ENCODE data around the gene VIPR2.
"Not testable (repeated sequence)": the region's sequence is repeated elsewhere in the genome, so short reads cannot be mapped to it uniquely, and the experiment has no call there.

Gene VIPR2

DNA sequence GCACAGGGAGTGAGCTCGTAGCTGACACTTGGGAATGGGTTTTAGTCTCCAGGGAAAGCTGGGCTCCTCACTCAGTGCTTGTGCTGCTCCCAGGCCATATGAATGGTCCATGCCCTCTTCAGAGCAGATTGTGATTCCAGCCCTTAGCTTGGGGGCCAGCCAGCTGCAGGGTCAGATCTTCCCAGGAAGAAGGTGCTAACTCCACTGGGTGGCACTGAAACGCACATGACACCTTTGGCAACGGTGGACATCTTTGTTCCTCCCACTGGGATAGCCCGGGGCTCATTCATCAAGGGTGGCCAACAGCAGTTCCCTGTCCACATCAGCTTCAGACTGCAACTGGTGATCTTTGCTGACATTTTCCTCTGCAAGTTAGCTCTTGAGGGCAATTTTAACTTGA, 159.1 kb downstream of the VIPR2 start:
- WGBS (ENCODE audit: insufficient coverage) = 93% methylated on average over 3 of the region's 4 CpGs
- Histone ChIP-seq H3K27ac (ENCODE audit: insufficient read depth in 1 of 2, low read depth in 1 of 2, low read length in 2 of 2, poor library complexity in 1 of 2, severe bottlenecking in 2 of 2) (no peak overlapping the region), H3K9me3 (ENCODE audit: control extremely low read depth in 1 of 5, control insufficient read depth in 4 of 5, insufficient read depth in 2 of 5, low read depth in 1 of 5, low read length in 4 of 5) (peaks cover 2 to 51% (median 28%) of the 10 kb centered on the region in 5 experiments), H3K4me3 (ENCODE audit: control insufficient read depth in 1 of 7, extremely low read depth in 1 of 7, insufficient read depth in 4 of 7, low read depth in 2 of 7, low read length in 6 of 7) (no peak overlapping the region), H3K4me1 (ENCODE audit: control extremely low read depth in 1 of 4, control insufficient read depth in 4 of 4, insufficient read depth in 4 of 4, low read length in 3 of 4) (no peaks in the 10 kb centered on the region), H3K27me3 (replicated peaks in 2 of 5; ENCODE audit: control insufficient read depth in 4 of 5, insufficient read depth in 5 of 5, low read length in 4 of 5) (peaks cover 0 to 16% (median 3%) of the 10 kb centered on the region in 5 experiments), H3K36me3 (ENCODE audit: control insufficient read depth in 4 of 4, insufficient read depth in 4 of 4, low read length in 3 of 4) (no peaks in the 10 kb centered on the region)
- ChIA-PET CTCF (interaction anchor here (1.9 kb wide), 1 partner anchor 9 kb away, joined by 5 read pairs; no protein-coding TSS in a partner anchor), POLR2A (no interaction called here)
- no peak for DNase-seq

DNA sequence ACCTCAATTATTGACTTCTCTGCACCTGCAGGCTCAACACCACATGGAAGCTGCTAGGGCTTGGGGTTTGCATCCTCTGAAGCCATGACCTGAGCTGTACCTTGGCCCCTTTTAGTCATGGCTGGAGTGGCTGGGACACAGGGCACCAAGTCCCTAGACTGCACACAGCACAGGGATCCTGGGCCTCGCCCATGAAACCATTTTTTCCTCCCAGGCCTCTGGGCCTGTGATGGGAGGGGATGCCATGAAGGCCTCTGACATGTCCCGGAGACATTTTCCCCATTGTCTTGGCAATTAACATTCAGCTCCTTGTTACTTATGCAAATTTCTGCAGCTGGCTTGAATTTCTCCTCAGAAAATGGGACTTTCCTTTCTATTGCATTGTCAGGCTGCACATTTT, 160.7 kb downstream of the VIPR2 start:
- H3K4me1 ChIP-seq (ENCODE audit: control extremely low read depth in 1 of 4, control insufficient read depth in 4 of 4, insufficient read depth in 4 of 4, low read length in 3 of 4) = not testable (repeated sequence)

DNA sequence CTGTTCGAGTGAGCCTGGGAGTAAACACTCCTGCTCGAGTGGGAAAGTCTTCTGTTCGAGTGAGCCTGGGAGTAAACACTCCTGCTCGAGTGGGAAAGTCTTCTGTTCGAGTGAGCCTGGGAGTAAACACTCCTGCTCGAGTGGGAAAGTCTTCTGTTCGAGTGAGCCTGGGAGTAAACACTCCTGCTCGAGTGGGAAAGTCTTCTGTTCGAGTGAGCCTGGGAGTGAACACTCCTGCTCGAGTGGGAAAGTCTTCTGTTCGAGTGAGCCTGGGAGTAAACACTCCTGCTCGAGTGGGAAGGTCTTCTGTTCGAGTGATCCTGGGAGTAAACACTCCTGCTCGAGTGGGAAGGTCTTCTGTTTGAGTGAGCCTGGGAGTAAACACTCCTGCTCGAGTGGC, 162.6 kb downstream of the VIPR2 start:
- H3K27me3 ChIP-seq (replicated peaks in 2 of 5; ENCODE audit: control insufficient read depth in 4 of 5, insufficient read depth in 5 of 5, low read length in 4 of 5); H3K36me3 ChIP-seq (ENCODE audit: control insufficient read depth in 4 of 4, insufficient read depth in 4 of 4, low read length in 3 of 4); H3K4me1 ChIP-seq (ENCODE audit: control extremely low read depth in 1 of 4, control insufficient read depth in 4 of 4, insufficient read depth in 4 of 4, low read length in 3 of 4); POLR2A ChIA-PET; DNase-seq; H3K4me3 ChIP-seq (ENCODE audit: control insufficient read depth in 1 of 7, extremely low read depth in 1 of 7, insufficient read depth in 4 of 7, low read depth in 2 of 7, low read length in 6 of 7); H3K27ac ChIP-seq (ENCODE audit: insufficient read depth in 1 of 2, low read depth in 1 of 2, low read length in 2 of 2, poor library complexity in 1 of 2, severe bottlenecking in 2 of 2): not testable (repeated sequence)
- CTCF ChIA-PET = interaction anchor here (0.6 kb wide), 1 partner anchor 181 kb away, joined by 4 read pairs; no protein-coding TSS in a partner anchor
- H3K9me3 ChIP-seq (ENCODE audit: control extremely low read depth in 1 of 5, control insufficient read depth in 4 of 5, insufficient read depth in 2 of 5, low read depth in 1 of 5, low read length in 4 of 5) = peaks cover 2 to 43% (median 28%) of the 10 kb centered on the region in 5 experiments
- 83% methylated on average over 7 of the region's 15 CpGs for whole genome bisulfite sequencing (ENCODE audit: insufficient coverage)

More for the DNA sequence above, 160.7 kb downstream of the VIPR2 start:
- CTCF ChIA-PET = interaction anchor here (1.1 kb wide), 1 partner anchor 8 kb away, joined by 4 read pairs; no protein-coding TSS in a partner anchor
- H3K27ac ChIP-seq (ENCODE audit: insufficient read depth in 1 of 2, low read depth in 1 of 2, low read length in 2 of 2, poor library complexity in 1 of 2, severe bottlenecking in 2 of 2); H3K36me3 ChIP-seq (ENCODE audit: control insufficient read depth in 4 of 4, insufficient read depth in 4 of 4, low read length in 3 of 4); DNase-seq; H3K27me3 ChIP-seq (replicated peaks in 2 of 5; ENCODE audit: control insufficient read depth in 4 of 5, insufficient read depth in 5 of 5, low read length in 4 of 5); H3K4me3 ChIP-seq (ENCODE audit: control insufficient read depth in 1 of 7, extremely low read depth in 1 of 7, insufficient read depth in 4 of 7, low read depth in 2 of 7, low read length in 6 of 7); POLR2A ChIA-PET: not testable (repeated sequence)
- 79% methylated on average over 2 of the region's 2 CpGs for WGBS (ENCODE audit: insufficient coverage)
- H3K9me3 ChIP-seq (ENCODE audit: control extremely low read depth in 1 of 5, control insufficient read depth in 4 of 5, insufficient read depth in 2 of 5, low read depth in 1 of 5, low read length in 4 of 5) = peaks cover 2 to 51% (median 28%) of the 10 kb centered on the region in 5 experiments

DNA sequence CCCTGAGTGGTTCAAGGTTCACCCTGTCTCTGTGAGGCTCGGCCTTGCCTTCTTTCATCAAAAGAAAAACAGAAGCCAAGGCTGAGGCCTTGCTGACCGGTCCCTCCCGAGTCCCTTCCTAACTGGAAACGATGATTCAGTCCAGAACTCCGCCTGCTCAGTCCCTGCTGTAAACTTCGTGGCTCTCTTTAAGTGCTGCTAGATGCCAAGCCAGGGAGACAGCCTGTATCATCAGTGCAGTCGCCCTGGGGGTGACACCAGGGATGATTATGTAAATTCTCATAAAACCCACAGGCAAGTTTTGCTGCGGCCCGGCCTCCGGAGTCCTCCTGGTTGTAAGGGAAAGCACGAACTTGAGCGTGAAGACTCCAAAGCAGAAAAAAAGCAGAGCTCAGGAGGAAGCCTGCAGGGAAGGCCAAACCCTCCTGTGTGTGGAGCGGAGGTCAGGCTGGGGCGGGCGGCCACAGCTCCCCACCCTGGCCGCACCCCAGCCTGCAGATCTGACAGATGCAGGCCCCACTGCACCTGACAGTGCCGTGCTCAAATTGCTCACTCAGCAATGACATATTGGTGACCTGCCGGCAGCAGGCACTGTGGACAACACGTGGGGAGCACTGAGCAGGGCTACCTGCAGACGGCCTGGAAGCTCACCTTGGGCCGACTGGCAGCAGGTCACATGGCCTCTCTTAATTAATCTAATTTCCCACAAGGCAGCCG, 164.9 kb downstream of the VIPR2 start:
- POLR2A ChIA-PET = no interaction called here

DNA sequence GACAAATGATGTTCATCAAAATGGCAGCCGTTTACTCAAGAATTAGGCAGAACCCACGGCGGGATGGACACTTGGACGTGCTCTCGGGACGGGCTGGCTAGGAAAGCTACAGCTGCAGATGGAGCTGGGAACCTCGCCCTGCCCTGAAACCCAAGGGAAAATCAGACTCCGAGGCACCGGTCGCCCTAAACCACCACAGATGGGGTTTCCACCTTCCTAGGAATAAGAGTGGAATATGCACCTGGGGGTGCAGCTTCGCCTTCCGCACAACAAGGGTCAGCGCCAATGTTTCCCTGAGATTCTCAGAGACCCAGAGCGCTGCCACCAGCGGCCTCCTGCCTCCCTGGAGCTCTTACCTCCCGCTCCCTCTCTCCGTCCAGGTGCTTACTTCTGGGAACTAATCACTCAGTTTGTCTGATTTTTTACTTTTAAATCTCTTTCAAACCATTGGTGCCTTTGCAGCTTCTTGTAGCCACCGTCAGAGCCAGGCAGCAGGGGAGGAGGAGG, 165.6 kb downstream of the VIPR2 start:
- ChIA-PET POLR2A (no interaction called here), CTCF (interaction anchor here (0.9 to 1.6 kb wide), 2 partner anchors 12 to 18 kb away, joined by 3 to 5 read pairs; no protein-coding TSS in a partner anchor)
- Histone ChIP-seq H3K4me3 (ENCODE audit: control insufficient read depth in 1 of 7, extremely low read depth in 1 of 7, insufficient read depth in 4 of 7, low read depth in 2 of 7, low read length in 6 of 7) (no peak overlapping the region), H3K27me3 (replicated peaks in 2 of 5; ENCODE audit: control insufficient read depth in 4 of 5, insufficient read depth in 5 of 5, low read length in 4 of 5) (no peaks in the 10 kb centered on the region), H3K36me3 (ENCODE audit: control insufficient read depth in 4 of 4, insufficient read depth in 4 of 4, low read length in 3 of 4) (no peaks in the 10 kb centered on the region), H3K4me1 (ENCODE audit: control extremely low read depth in 1 of 4, control insufficient read depth in 4 of 4, insufficient read depth in 4 of 4, low read length in 3 of 4) (peaks cover 0 to 15% (median 13%) of the 10 kb centered on the region in 4 experiments), H3K27ac (ENCODE audit: insufficient read depth in 1 of 2, low read depth in 1 of 2, low read length in 2 of 2, poor library complexity in 1 of 2, severe bottlenecking in 2 of 2) (no peak overlapping the region), H3K9me3 (ENCODE audit: control extremely low read depth in 1 of 5, control insufficient read depth in 4 of 5, insufficient read depth in 2 of 5, low read depth in 1 of 5, low read length in 4 of 5) (peaks cover 2 to 39% (median 28%) of the 10 kb centered on the region in 5 experiments)
- DNase-seq = no peak
- 98% methylated on average over 18 of the region's 18 CpGs for WGBS (ENCODE audit: insufficient coverage)

More for the DNA sequence above, 164.9 kb downstream of the VIPR2 start:
- CTCF ChIA-PET = interaction anchor here (1.6 kb wide), 1 partner anchor 17 kb away, joined by 5 read pairs; no protein-coding TSS in a partner anchor
- Histone ChIP-seq H3K27me3 (replicated peaks in 2 of 5; ENCODE audit: control insufficient read depth in 4 of 5, insufficient read depth in 5 of 5, low read length in 4 of 5) (no peaks in the 10 kb centered on the region), H3K4me1 (ENCODE audit: control extremely low read depth in 1 of 4, control insufficient read depth in 4 of 4, insufficient read depth in 4 of 4, low read length in 3 of 4) (peaks cover 0 to 15% (median 13%) of the 10 kb centered on the region in 4 experiments), H3K4me3 (ENCODE audit: control insufficient read depth in 1 of 7, extremely low read depth in 1 of 7, insufficient read depth in 4 of 7, low read depth in 2 of 7, low read length in 6 of 7) (no peak overlapping the region), H3K27ac (ENCODE audit: insufficient read depth in 1 of 2, low read depth in 1 of 2, low read length in 2 of 2, poor library complexity in 1 of 2, severe bottlenecking in 2 of 2) (no peak overlapping the region), H3K9me3 (ENCODE audit: control extremely low read depth in 1 of 5, control insufficient read depth in 4 of 5, insufficient read depth in 2 of 5, low read depth in 1 of 5, low read length in 4 of 5) (peaks cover 2 to 43% (median 28%) of the 10 kb centered on the region in 5 experiments), H3K36me3 (ENCODE audit: control insufficient read depth in 4 of 4, insufficient read depth in 4 of 4, low read length in 3 of 4) (no peaks in the 10 kb centered on the region)
- WGBS (ENCODE audit: insufficient coverage) = 96% methylated on average over 22 of the region's 22 CpGs
- no peak for DNase-seq
